Loucy (cell line): Measurements from ENCODE around the gene SI.

ENCODE experiments used
- H2AFZ ChIP-seq: fragments of 200-600 bp; sonication (generic); 2 replicates; pipeline ENCODE4 v1.6.0; 2016; ENCODE audit warnings: antibody characterized with exemption, mild to moderate bottlenecking, low read length, moderate library complexity
- H3F3A ChIP-seq: fragments of 200-600 bp; 2 replicates; pipeline ENCODE4 v1.6.0; 2016; ENCODE audit warnings: antibody characterized with exemption, low read depth, mild to moderate bottlenecking
- H3K27me3 ChIP-seq: fragments of 200-600 bp; sonication (generic); 2 replicates; pipeline ENCODE4 v1.6.1; 2014; ENCODE audit warnings: low read length, mild to moderate bottlenecking; ENCODE audit not compliant: insufficient read depth, poor library complexity, severe bottlenecking
- H3K36me3 ChIP-seq: fragments of 200-600 bp; sonication (generic); 2 replicates; pipeline ENCODE4 v1.6.1; 2016; ENCODE audit warnings: low read length; ENCODE audit not compliant: insufficient read depth
- H3K4me1 ChIP-seq: fragments of 200-600 bp; sonication (generic); 2 replicates; pipeline ENCODE4 v1.5.1; 2014; ENCODE audit warnings: low read length, mild to moderate bottlenecking; ENCODE audit not compliant: insufficient read depth, poor library complexity, severe bottlenecking
- H3K4me2 ChIP-seq: fragments of 200-600 bp; sonication (generic); 2 replicates; pipeline ENCODE4 v1.6.0; 2014; ENCODE audit warnings: antibody characterized with exemption, low read length, low read depth, mild to moderate bottlenecking; ENCODE audit not compliant: poor library complexity, severe bottlenecking
- H3K4me3 ChIP-seq: fragments of 200-600 bp; sonication (generic); 2 replicates; pipeline ENCODE4 v1.5.1; 2014; ENCODE audit warnings: low read length, mild to moderate bottlenecking, mixed read lengths; ENCODE audit not compliant: poor library complexity, severe bottlenecking
- H3K79me2 ChIP-seq: fragments of 200-600 bp; sonication (generic); 2 replicates; pipeline ENCODE4 v1.6.1; 2014; ENCODE audit warnings: low read length; ENCODE audit not compliant: insufficient read depth
- H3K9ac ChIP-seq: fragments of 200-600 bp; sonication (generic); 2 replicates; pipeline ENCODE4 v1.6.0; 2014; ENCODE audit warnings: mild to moderate bottlenecking, low read depth, low read length, moderate library complexity; ENCODE audit not compliant: poor library complexity, severe bottlenecking
- H3K9me2 ChIP-seq: fragments of 200-600 bp; sonication (generic); replicated peaks from 2 replicates; pipeline ENCODE4 v1.6.1; 2016; ENCODE audit warnings: low read depth, low read length, mixed read lengths
- H3K9me3 ChIP-seq: fragments of 200-600 bp; sonication (generic); 2 replicates; pipeline ENCODE4 v1.6.1; 2014; ENCODE audit warnings: mild to moderate bottlenecking, antibody characterized with exemption, low read length, low read depth; ENCODE audit not compliant: insufficient read depth
- H4K20me1 ChIP-seq: fragments of 200-600 bp; sonication (generic); 2 replicates; pipeline ENCODE4 v1.6.0; 2014; ENCODE audit warnings: antibody characterized with exemption, low read length, mild to moderate bottlenecking; ENCODE audit not compliant: insufficient read depth, poor library complexity, severe bottlenecking
- EZH2phosphoT487 ChIP-seq: fragments of 200-600 bp; IDR thresholded peaks from 2 replicates; pipeline ENCODE4 v1.6.1; 2018; ENCODE audit warnings: antibody characterized with exemption, mild to moderate bottlenecking, moderate library complexity, borderline replicate concordance
- TF ChIP-seq, protein P1 (sequence below): fragments of 200-600 bp; sonication (generic); conservative IDR thresholded peaks from 2 replicates; pipeline ENCODE4 v1.5.1; 2014; ENCODE audit warnings: mild to moderate bottlenecking, antibody characterized with exemption, low read length

SI gene

GRCh38 chr3:165070682-165071081, 7.6 kb downstream of the SI start:
- H3K4me2 ChIP-seq = no peak overlapping the region
- H3K9ac ChIP-seq = no peak overlapping the region
- H3K9me3 ChIP-seq = no peaks in the 10 kb centered on the region
- no peaks in the 10 kb centered on the region for H4K20me1 ChIP-seq
- no peaks in the 10 kb centered on the region for H3K36me3 ChIP-seq
- no peaks in the 10 kb centered on the region for H3K27me3 ChIP-seq
- H3K4me3 ChIP-seq = no peak overlapping the region
- H2AFZ ChIP-seq = no peak overlapping the region
- TF ChIP-seq EZH2phosphoT487 = no peak
- TF ChIP-seq, protein P1, sequence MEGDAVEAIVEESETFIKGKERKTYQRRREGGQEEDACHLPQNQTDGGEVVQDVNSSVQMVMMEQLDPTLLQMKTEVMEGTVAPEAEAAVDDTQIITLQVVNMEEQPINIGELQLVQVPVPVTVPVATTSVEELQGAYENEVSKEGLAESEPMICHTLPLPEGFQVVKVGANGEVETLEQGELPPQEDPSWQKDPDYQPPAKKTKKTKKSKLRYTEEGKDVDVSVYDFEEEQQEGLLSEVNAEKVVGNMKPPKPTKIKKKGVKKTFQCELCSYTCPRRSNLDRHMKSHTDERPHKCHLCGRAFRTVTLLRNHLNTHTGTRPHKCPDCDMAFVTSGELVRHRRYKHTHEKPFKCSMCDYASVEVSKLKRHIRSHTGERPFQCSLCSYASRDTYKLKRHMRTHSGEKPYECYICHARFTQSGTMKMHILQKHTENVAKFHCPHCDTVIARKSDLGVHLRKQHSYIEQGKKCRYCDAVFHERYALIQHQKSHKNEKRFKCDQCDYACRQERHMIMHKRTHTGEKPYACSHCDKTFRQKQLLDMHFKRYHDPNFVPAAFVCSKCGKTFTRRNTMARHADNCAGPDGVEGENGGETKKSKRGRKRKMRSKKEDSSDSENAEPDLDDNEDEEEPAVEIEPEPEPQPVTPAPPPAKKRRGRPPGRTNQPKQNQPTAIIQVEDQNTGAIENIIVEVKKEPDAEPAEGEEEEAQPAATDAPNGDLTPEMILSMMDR = no peak
- no peaks in the 10 kb centered on the region for H3K9me2 ChIP-seq
- no peaks in the 10 kb centered on the region for H3K4me1 ChIP-seq
- H3F3A ChIP-seq = no peaks in the 10 kb centered on the region
- no peaks in the 10 kb centered on the region for H3K79me2 ChIP-seq

- no peak for TF ChIP-seq EZH2phosphoT487
- TF ChIP-seq, protein P1 = no peak
- Histone ChIP-seq H3K4me3 (no peak overlapping the region), H2AFZ (no peak overlapping the region), H3K79me2 (no peaks in the 10 kb centered on the region), H4K20me1 (no peaks in the 10 kb centered on the region), H3K4me1 (no peaks in the 10 kb centered on the region), H3K36me3 (no peaks in the 10 kb centered on the region), H3K9ac (no peak overlapping the region), H3K9me3 (no peaks in the 10 kb centered on the region), H3K4me2 (no peak overlapping the region), H3K27me3 (no peaks in the 10 kb centered on the region), H3K9me2 (no peaks in the 10 kb centered on the region), H3F3A (no peaks in the 10 kb centered on the region)
Observed at GRCh38 chr3:165056510-165056909, 21.8 kb downstream of the SI start.

DNA sequence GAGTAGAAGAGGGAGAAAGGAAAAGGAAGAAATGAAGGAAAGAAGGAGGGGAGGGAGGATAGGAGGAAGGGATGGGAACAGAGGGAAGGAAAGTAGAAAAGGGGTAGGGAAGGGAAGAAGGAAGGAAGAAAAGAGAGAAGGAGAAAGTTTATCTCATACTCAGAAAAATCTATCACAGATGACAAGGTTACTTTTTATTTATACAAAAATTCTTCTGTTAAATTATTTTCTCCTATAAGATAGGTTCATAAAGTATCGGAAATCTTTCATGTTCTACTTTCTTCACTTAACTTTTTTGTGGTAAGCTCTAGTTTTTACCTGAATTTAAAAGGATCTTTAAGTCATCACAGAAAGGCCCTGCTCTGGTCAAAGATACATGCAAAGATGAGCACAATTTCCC, 38.1 kb downstream of the SI start:
- Histone ChIP-seq H3K4me2 (no peak overlapping the region), H4K20me1 (peaks cover 2% of the 10 kb centered on the region), H2AFZ (no peak overlapping the region), H3K9me3 (no peaks in the 10 kb centered on the region), H3K4me3 (no peak overlapping the region), H3K9me2 (no peaks in the 10 kb centered on the region), H3K36me3 (no peaks in the 10 kb centered on the region), H3K4me1 (no peaks in the 10 kb centered on the region), H3F3A (no peaks in the 10 kb centered on the region), H3K27me3 (no peaks in the 10 kb centered on the region), H3K9ac (no peak overlapping the region), H3K79me2 (no peaks in the 10 kb centered on the region)
- TF ChIP-seq, protein P1 = no peak
- TF ChIP-seq EZH2phosphoT487 = no peak
